AG04449 (cell line): Measurements from ENCODE around the gene COL4A1.

Experiments used
- CTCF ChIA-PET: fragments of 350-600 bp; formaldehyde crosslinking; extraction: SDS; loops from one replicate; lab custom pipeline; 2021; ENCODE audit warnings: antibody characterized with exemption; lab: Yijun Ruan, JAX
- POLR2A ChIA-PET: fragments of 400-600, 350-600 bp; formaldehyde crosslinking; extraction: SDS; loops from one replicate; lab custom pipeline; 2020; ENCODE audit warnings: antibody characterized with exemption, inconsistent platforms; lab: Yijun Ruan, JAX
- DNase-seq: peaks from one replicate; pipeline ENCODE4 v3.0.0-alpha.2; 2010; ENCODE audit warnings: low read depth, low spot score
- H3K4me3 ChIP-seq: 2 replicates; pipeline ENCODE4 v1.5.1; 2011; ENCODE audit warnings: low read depth, mild to moderate bottlenecking, control low read depth, low read length
- TF ChIP-seq, protein P1 (sequence below): IDR thresholded peaks from one replicate; pipeline ENCODE4 v1.5.1; 2011; ENCODE audit warnings: mild to moderate bottlenecking, moderate library complexity, low read length, control low read depth, inconsistent platforms; ENCODE audit not compliant: insufficient read depth; ENCODE audit errors: missing control alignments

COL4A1 gene

DNA sequence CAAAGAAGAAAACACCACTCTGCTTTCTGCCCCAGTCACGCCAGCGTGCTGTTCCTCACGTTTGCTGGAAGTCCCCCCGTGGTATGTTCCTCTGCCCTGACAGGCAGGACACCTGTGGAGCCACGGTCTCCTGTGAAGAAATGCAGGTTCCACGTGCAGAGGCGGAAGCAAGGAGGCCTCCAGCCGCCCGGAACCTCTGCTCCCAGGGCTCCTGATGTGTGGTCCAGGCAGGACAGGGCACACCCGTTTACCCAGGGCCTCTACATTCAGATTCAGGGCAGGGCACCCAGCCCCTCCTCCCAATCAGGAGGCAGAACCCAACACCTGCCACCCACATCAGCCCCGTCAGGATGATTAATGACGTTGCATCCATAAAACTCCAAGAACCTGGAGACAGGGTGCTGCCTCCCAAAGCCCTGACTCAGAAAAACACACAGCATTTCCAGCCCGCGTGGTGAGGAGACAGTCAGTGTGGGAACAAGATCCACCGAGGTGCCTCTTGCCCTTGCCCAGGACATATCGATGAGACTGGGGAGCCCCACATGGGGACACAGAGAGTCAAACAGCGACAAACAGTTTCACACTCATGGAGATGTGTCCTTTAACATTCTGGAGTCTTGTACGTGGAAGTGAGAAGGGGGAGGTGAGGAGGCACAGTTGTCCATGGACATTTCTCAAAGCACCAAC lies 76.2 kb downstream of the COL4A1 start:
- ChIA-PET POLR2A (no interaction called here), CTCF (interaction anchor here (3.3 to 4.1 kb wide), 2 partner anchors 9 to 16 kb away, joined by 21 to 26 read pairs; no protein-coding TSS in a partner anchor)
- H3K4me3 ChIP-seq, result no peak overlapping the region
- TF ChIP-seq, protein P1, sequence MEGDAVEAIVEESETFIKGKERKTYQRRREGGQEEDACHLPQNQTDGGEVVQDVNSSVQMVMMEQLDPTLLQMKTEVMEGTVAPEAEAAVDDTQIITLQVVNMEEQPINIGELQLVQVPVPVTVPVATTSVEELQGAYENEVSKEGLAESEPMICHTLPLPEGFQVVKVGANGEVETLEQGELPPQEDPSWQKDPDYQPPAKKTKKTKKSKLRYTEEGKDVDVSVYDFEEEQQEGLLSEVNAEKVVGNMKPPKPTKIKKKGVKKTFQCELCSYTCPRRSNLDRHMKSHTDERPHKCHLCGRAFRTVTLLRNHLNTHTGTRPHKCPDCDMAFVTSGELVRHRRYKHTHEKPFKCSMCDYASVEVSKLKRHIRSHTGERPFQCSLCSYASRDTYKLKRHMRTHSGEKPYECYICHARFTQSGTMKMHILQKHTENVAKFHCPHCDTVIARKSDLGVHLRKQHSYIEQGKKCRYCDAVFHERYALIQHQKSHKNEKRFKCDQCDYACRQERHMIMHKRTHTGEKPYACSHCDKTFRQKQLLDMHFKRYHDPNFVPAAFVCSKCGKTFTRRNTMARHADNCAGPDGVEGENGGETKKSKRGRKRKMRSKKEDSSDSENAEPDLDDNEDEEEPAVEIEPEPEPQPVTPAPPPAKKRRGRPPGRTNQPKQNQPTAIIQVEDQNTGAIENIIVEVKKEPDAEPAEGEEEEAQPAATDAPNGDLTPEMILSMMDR, result no peak
- DNase-seq, result no peak

- CTCF ChIA-PET, result interaction anchor here (1.0 to 1.6 kb wide), 3 partner anchors 9 to 225 kb away, joined by 3 to 9 read pairs (median 5); no protein-coding TSS in a partner anchor
- no peak for DNase-seq
- H3K4me3 ChIP-seq, result no peak overlapping the region
- TF ChIP-seq, protein P1, result no peak
- POLR2A ChIA-PET, result no interaction called here
Observed at GRCh38 chr13:110229905-110230563, 76.9 kb downstream of the COL4A1 start.

- DNase-seq, result no peak
- CTCF ChIA-PET, result interaction anchor here (1.0 to 1.6 kb wide), 6 partner anchors 8 to 226 kb away, joined by 3 to 9 read pairs (median 4); no protein-coding TSS in a partner anchor
- POLR2A ChIA-PET, result no interaction called here
- TF ChIP-seq, protein P1, result no peak
- H3K4me3 ChIP-seq, result no peak overlapping the region
Observed at GRCh38 chr13:110228936-110229904, 77.7 kb downstream of the COL4A1 start.

DNA sequence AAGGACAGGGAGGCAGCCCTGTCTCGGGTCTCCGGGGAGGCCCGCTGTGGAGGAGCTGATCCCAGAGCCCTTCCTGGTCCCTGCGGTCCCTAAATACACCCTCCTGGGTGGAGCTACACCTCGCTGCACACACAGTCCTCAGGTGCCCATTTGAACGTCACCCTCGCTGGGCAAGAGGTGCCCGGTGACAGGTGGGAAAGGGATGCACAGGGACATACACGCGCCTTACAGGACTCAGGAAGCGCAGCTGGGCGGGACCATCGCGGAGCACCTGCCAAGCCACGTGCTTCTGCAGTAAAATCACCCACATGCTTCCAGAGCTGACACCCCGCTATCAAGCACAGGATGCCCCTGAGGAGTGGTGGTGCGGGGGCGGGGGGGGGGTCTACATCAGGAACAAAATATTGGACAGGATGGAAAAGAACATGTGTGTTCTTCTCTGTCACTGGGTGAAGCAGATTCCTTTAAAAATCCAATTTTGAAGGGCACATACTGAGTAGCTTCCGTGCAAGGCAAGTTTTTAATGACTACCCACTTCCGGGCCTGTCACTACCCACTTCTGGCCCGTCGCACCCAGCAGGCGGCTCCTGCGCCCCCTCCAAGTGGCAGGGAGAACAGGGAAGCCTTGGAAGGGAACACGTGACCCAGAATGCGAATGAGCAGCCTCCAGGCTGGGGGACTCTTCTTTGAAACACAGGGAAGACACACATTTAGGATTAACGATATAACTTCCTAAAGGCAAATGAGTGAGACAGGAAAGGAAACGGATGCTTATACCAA lies 78.9 kb downstream of the COL4A1 start:
- CTCF ChIA-PET, result interaction anchor here (0.7 to 2.3 kb wide), 7 partner anchors 18 to 227 kb away, joined by 3 to 9 read pairs (median 4); no protein-coding TSS in a partner anchor
- DNase-seq, result no peak
- H3K4me3 ChIP-seq, result no peak overlapping the region
- TF ChIP-seq, protein P1, result no peak
- POLR2A ChIA-PET, result no interaction called here

DNA sequence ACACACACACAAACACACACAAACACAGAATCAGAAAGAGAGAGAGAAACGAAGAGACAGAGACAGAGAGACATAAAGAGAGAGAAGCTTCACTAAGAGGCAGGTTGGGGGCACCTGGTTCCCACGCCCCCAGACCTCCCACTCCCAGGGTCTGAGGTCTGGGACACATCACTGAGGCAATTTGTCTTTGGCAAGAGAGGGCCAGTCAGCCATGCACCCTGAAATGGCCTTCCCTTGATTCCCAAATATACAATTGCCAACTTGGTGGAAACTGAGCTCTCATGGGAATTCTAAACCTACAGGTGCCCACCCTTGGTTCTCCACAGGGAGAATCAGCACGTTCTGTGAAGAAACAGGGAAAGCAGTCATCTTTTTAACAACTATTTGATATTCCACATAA lies 79.5 kb downstream of the COL4A1 start:
- TF ChIP-seq, protein P1, result no peak
- ChIA-PET POLR2A (no interaction called here), CTCF (interaction anchor here (0.7 to 2.3 kb wide), 4 partner anchors 11 to 228 kb away, joined by 3 to 6 read pairs (median 4); no protein-coding TSS in a partner anchor)
- no peak for DNase-seq
- H3K4me3 ChIP-seq, result no peak overlapping the region
